GM18505 (cell line): Measurements from ENCODE around the gene DDX54.

ENCODE experiments used
- ATAC-seq: cut with Tn5 transposase; IDR thresholded peaks from one replicate; pipeline ENCODE4 v1.9.1; 2021; ENCODE audit not compliant: unreplicated experiment
- POLR2A ChIP-seq: IDR thresholded peaks from 4 replicates; pipeline ENCODE4 v1.6.1; 2011; ENCODE audit warnings: borderline replicate concordance; ENCODE audit not compliant: insufficient read depth, insufficient read length; ENCODE audit errors: extremely low read depth

The DDX54 gene, protein sequence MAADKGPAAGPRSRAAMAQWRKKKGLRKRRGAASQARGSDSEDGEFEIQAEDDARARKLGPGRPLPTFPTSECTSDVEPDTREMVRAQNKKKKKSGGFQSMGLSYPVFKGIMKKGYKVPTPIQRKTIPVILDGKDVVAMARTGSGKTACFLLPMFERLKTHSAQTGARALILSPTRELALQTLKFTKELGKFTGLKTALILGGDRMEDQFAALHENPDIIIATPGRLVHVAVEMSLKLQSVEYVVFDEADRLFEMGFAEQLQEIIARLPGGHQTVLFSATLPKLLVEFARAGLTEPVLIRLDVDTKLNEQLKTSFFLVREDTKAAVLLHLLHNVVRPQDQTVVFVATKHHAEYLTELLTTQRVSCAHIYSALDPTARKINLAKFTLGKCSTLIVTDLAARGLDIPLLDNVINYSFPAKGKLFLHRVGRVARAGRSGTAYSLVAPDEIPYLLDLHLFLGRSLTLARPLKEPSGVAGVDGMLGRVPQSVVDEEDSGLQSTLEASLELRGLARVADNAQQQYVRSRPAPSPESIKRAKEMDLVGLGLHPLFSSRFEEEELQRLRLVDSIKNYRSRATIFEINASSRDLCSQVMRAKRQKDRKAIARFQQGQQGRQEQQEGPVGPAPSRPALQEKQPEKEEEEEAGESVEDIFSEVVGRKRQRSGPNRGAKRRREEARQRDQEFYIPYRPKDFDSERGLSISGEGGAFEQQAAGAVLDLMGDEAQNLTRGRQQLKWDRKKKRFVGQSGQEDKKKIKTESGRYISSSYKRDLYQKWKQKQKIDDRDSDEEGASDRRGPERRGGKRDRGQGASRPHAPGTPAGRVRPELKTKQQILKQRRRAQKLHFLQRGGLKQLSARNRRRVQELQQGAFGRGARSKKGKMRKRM

GRCh38 chr12:113185180-113186032, at the start of gene DDX54, which contains the start of gene RITA1:
Gene DDX54 (minus strand): TSS chr12:113185478. CDS start chr12:113185451, 27 bp downstream.
Gene RITA1 (plus strand): TSS chr12:113185721. CDS start chr12:113186747, 1,026 bp downstream.
- TF ChIP-seq POLR2A: peak; percentile 92
- ATAC-seq: peak; percentile 52

DNA sequence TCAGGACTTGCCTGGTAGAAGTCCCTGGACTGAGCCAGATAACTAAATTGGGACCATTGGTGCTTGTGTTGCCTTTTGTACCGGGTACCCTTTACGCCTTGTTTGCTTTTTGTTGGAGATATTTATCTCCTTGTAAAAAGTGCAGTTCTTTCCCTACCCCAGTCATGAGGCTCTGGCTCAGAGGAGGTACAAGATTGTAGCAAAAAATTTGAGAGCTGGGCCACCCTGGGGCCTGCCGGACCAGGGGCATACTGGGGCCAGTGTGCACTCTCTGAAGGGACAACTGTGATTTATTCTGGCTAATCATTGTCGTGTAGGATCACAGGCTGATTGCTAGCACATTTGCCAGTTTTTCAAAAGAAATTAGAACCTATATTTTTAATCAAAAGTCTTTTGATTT, 49.2 kb upstream of the DDX54 start:
- TF ChIP-seq POLR2A: no peak
- no peak for ATAC-seq

GRCh38 chr12:113233967-113234366, 48.7 kb upstream of the DDX54 start:
- no peak for ATAC-seq
- no peak for TF ChIP-seq POLR2A

DNA sequence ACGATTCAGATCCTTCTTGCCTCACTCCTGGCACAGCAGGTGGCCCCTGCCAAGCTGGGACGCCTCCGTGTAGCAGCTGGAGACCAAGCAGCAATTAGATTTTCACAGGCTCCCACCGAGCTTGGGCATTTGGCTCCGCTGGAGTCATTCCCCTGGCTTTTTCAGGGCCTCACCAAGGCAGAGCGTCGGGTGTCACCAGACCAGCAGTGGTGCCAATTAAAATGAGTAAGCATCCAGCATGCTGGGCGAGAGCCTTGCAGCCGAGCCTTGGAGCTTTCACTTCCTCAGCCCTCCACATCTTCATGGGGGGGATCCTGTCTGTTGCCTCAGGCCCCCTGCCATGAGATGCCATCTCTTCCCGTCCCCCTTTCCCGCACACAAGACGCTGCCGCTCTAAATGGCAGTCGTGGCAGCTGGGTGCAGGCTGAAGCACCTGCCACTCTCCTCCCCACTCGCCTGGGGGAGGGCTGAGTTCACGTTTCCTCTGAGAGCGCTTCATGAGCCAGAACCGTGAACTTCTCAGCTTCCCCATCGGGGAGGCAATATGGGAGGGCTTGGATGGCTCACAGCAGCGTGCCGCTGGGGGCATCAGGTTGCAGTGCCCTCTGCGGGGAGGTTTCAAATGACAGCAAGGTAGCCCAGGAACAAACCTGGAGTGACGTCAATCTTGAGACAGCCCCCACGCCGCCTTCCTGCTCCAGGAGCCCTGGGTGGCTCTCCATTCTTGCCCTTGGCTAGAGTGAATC, 47.7 kb upstream of the DDX54 start:
- ATAC-seq: no peak

GRCh38 chr12:113232089-113232839, 47.0 kb upstream of the DDX54 start:
- no peak for ATAC-seq
- no peak for TF ChIP-seq POLR2A

More for the DNA sequence above, 47.7 kb upstream of the DDX54 start:
- no peak for TF ChIP-seq POLR2A

- TF ChIP-seq POLR2A: no peak
These were observed 46.2 kb upstream of the DDX54 start for GRCh38 chr12:113231235-113232088.

GRCh38 chr12:113230315-113231234, 45.3 kb upstream of the DDX54 start:
- ATAC-seq: peak; percentile 14
- no peak for TF ChIP-seq POLR2A

More at GRCh38 chr12:113231235-113232088, 46.2 kb upstream of the DDX54 start:
- no peak for ATAC-seq

DNA sequence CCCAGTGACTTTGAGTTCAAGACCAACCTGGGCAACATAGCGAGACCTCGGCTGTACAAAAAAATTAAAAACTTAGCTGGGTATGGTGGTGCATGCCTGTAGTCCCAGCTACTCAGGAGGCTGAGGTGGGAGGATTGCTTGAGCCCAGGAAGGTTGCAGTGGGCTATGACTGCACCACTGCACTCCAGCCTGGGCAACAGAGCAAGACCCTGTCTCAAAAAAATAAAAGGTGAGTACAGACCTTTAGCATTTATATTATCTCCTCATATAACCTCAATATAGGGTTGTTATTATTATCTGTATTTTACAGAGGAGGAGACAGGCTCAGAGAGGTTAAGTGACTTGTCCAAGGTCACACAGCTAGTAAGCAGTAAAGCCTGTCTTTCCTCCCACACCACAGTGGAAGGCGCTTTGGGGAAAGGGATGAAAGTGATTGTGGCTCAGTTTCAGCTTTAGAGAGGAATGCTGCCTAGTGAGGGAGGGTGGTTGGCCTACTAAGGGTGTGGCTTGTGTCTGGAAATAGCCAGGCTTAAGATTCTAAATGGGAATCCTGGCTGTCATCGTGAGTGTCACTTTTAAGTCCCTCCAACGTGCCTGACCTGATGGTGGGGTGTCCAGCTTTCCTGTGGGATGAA, 43.2 kb upstream of the DDX54 start:
- no peak for ATAC-seq
- no peak for TF ChIP-seq POLR2A

DNA sequence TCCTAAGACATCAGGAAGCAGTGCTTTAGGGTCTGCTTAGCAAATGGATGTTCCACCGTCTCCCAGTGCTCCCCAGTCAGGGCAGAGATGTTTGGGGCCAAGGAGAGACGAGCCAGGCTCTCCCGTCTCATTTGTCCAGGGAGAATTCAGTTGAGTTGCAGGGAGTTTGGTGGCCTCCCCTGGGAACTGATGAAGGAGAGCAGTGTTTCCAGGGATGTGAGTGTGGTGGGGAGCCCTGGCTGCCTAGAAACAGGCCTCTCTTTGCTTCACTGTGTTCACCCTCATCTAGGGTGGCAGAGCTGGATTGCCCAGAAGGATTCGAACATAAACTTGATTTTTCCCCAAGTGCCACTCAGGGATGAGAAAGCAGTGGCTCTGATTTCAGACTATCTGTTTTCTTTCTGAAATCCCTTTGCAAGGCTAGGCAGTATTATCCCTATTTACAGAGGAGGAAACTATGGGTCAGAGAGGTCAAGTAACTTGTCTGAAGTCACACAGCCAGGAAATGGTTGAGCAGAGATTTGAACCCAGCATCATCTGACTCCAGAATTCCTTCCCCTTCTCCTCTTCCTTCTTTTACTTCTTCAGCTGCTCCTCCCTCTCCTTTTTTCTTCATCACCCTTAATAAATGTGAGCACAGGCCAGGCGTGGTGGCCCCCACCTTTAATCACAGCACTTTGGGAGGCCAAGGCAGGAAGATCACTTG, 42.6 kb upstream of the DDX54 start:
- no peak for TF ChIP-seq POLR2A
- ATAC-seq: no peak
